K562 (cell line): ENCODE data around the gene ADORA2B. TPM values are rescaled to one million over a fixed set of nuclear protein-coding genes. Genes with fewer than 3 reads are reported as not detected.

Experiments used
- ATAC-seq: fragments of 200-7000 bp; cut with Tn5 transposase; 3 replicates; pipeline ENCODE4 v1.9.1; 2020; ENCODE audit warnings: moderate library complexity
- BruUV-seq: library from RNA; stranded (reverse); fragments of 400-500 nt; replicated peaks from 2 replicates; lab custom pipeline; 2021; lab: Mats Ljungman, UMichigan
- CTCF ChIA-PET: fragments of 300-600 bp; formaldehyde crosslinking; extraction: SDS; loops from one replicate; lab custom pipeline; 2021; ENCODE audit warnings: low intra/inter-chr PET ratio; lab: Yijun Ruan, JAX
- POLR2A ChIA-PET: fragments of 300-600, 350-650 bp; sonication (Branson Sonifier 250); formaldehyde crosslinking; extraction: SDS; loops from one replicate; lab custom pipeline; 2021; ENCODE audit warnings: antibody characterized with exemption, inconsistent platforms; lab: Yijun Ruan, JAX
- DNase-seq, 4 experiments: peaks; one replicate each; pipeline versions ENCODE4 v3.0.0 to v3.0.0-alpha.2; 2011 to 2018; ENCODE audit warnings: low spot score in 3 of 4, mixed read lengths in 3 of 4; ENCODE audit errors: extremely low read depth in 1 of 4
- FAIRE-seq: peaks from 2 replicates; lab custom pipeline; 2011; peaks lifted over from hg19 to GRCh38; lab: Jason Lieb, UNC
- H2AFZ ChIP-seq: 2 replicates; pipeline ENCODE4 v1.6.0; 2011; ENCODE audit warnings: low read depth, low read length, control low read depth, inconsistent platforms
- H3K27ac ChIP-seq: fragments of 200-600 bp; 3 replicates; pipeline ENCODE4 v1.8.0; 2011; ENCODE audit warnings: low read depth, mild to moderate bottlenecking, control low read depth, inconsistent platforms, low read length, moderate library complexity, mixed read lengths; ENCODE audit errors: extremely low read depth
- H3K27me3 ChIP-seq, 2 experiments: fragments of 300-600 bp in 1 of 2; 2 replicates in 1 of 2; 3 replicates in 1 of 2; pipeline versions ENCODE4 v1.6.0 to v1.8.0; 2011; ENCODE audit warnings: inconsistent platforms in 2 of 2, low read length in 2 of 2, mild to moderate bottlenecking in 1 of 2, mixed read lengths in 1 of 2, moderate library complexity in 1 of 2; ENCODE audit not compliant: control insufficient read depth in 2 of 2, insufficient read depth in 2 of 2
- H3K36me3 ChIP-seq: fragments of 300-600 bp; 3 replicates; pipeline ENCODE4 v1.8.0; 2011; ENCODE audit warnings: mild to moderate bottlenecking, low read length, inconsistent platforms; ENCODE audit not compliant: control insufficient read depth, insufficient read depth
- H3K4me1 ChIP-seq, 2 experiments: fragments of 200-600 bp in 1 of 2; replicated peaks in 1 of 2; 2 replicates in 1 of 2; 3 replicates in 1 of 2; pipeline versions ENCODE4 v1.5.1 to v1.8.0; 2011; ENCODE audit warnings: inconsistent platforms in 2 of 2, low read length in 2 of 2, mild to moderate bottlenecking in 1 of 2, mixed read lengths in 1 of 2, moderate library complexity in 1 of 2; ENCODE audit not compliant: control insufficient read depth in 2 of 2, insufficient read depth in 2 of 2
- H3K4me2 ChIP-seq: 2 replicates; pipeline ENCODE4 v1.6.1; 2011; ENCODE audit warnings: low read length, control low read depth, inconsistent platforms, mixed read lengths; ENCODE audit not compliant: insufficient read depth
- H3K4me3 ChIP-seq: fragments of 200-600 bp; sonication (generic), shearing (Covaris generic); 2 replicates; pipeline ENCODE4 v1.5.1; 2016; ENCODE audit warnings: control low read depth, inconsistent platforms
- H3K79me2 ChIP-seq: fragments of 200-600 bp; 3 replicates; pipeline ENCODE4 v1.8.0; 2011; ENCODE audit warnings: low read length, inconsistent platforms; ENCODE audit not compliant: control insufficient read depth, insufficient read depth
- H3K9ac ChIP-seq, 2 experiments: 2 replicates each; pipeline versions ENCODE4 v1.6.0 to v1.6.1; 2011; ENCODE audit warnings: low read depth in 2 of 2, low read length in 2 of 2, control low read depth in 1 of 2, inconsistent platforms in 1 of 2, mild to moderate bottlenecking in 1 of 2, mixed read lengths in 1 of 2; ENCODE audit not compliant: insufficient read depth in 1 of 2
- H3K9me1 ChIP-seq: one replicate; pipeline ENCODE4 v1.6.0; 2011; ENCODE audit warnings: inconsistent platforms, mild to moderate bottlenecking, low read length, moderate library complexity; ENCODE audit not compliant: control insufficient read depth, insufficient read depth
- H3K9me3 ChIP-seq: replicated peaks from 2 replicates; pipeline ENCODE4 v1.5.1; 2011; ENCODE audit warnings: low read depth, low read length, inconsistent platforms; ENCODE audit not compliant: control insufficient read depth, insufficient read depth
- H4K20me1 ChIP-seq: replicated peaks from 2 replicates; pipeline ENCODE4 v1.6.1; 2011; ENCODE audit warnings: low read length, inconsistent platforms, mixed read lengths; ENCODE audit not compliant: control insufficient read depth, insufficient read depth
- ARNT ChIP-seq, 2 experiments: fragments of 450-650 bp; IDR thresholded peaks; 2 replicates each; pipeline ENCODE4 v1.6.1; 2016; ENCODE audit warnings: mild to moderate bottlenecking in 1 of 2
- BRF1 ChIP-seq: IDR thresholded peaks from 3 replicates; pipeline ENCODE4 v1.6.1; 2011; ENCODE audit warnings: borderline replicate concordance, mild to moderate bottlenecking; ENCODE audit not compliant: insufficient read length; ENCODE audit errors: extremely low read depth
- EWSR1 ChIP-seq: fragments of 450-650 bp; IDR thresholded peaks from 2 replicates; pipeline ENCODE4 v1.6.1; 2018; ENCODE audit warnings: borderline replicate concordance, mild to moderate bottlenecking, low read depth, moderate library complexity; ENCODE audit not compliant: partially characterized antibody
- HDGF ChIP-seq: fragments of 450-650 bp; IDR thresholded peaks from 2 replicates; pipeline ENCODE4 v1.6.1; 2016
- NR2C2 ChIP-seq, 2 experiments: fragments of 200-800 bp in 1 of 2; sonication (Bioruptor generic) in 1 of 2; sonication (generic) in 1 of 2; formaldehyde crosslinking in 1 of 2; IDR thresholded peaks; 2 replicates each; pipeline versions ENCODE4 v1.6.1 to v1.8.0; 2016 to 2022; ENCODE audit warnings: mild to moderate bottlenecking in 1 of 2, missing compliant biosample characterization in 1 of 2, missing genetic modification characterization in 1 of 2, missing genetic modification reagents in 1 of 2
- NR2F6 ChIP-seq: fragments of 450-650 bp; formaldehyde crosslinking; IDR thresholded peaks from 2 replicates; pipeline ENCODE4 v1.4.0; 2020; ENCODE audit warnings: mild to moderate bottlenecking
- PTTG1 ChIP-seq: fragments of 450-650 bp; IDR thresholded peaks from 2 replicates; pipeline ENCODE4 v1.6.1; 2016; ENCODE audit warnings: low read depth, mild to moderate bottlenecking, missing genetic modification characterization, missing compliant biosample characterization
- SMC3 ChIP-seq: conservative IDR thresholded peaks from 2 replicates; pipeline ENCODE4 v1.6.1; 2011; ENCODE audit warnings: low read depth, low read length, improper control_type of control experiment; ENCODE audit not compliant: insufficient read depth
- TFAM ChIP-seq: fragments of 250-450 bp; sonication (Bioruptor Pico); conservative IDR thresholded peaks from 2 replicates; pipeline ENCODE4 v1.5.0; 2021; ENCODE audit warnings: mild to moderate bottlenecking, moderate library complexity
- TRIM24 ChIP-seq, 2 experiments: fragments of 450-650 bp; IDR thresholded peaks; 2 replicates each; pipeline ENCODE4 v1.6.1; 2016
- YBX1 ChIP-seq: fragments of 450-650 bp; IDR thresholded peaks from 2 replicates; pipeline ENCODE4 v1.7.1; 2016; ENCODE audit warnings: mild to moderate bottlenecking
- ZNF830 ChIP-seq: fragments of 250-450 bp; sonication (Bioruptor Pico); IDR thresholded peaks from 2 replicates; pipeline ENCODE4 v1.5.0; 2021; ENCODE audit warnings: mild to moderate bottlenecking
- WGBS: fragments of 100-300 bp; shearing (Covaris generic); methylation state at CpG from one replicate; pipeline ENCODE4 v1.1.6; 2016; ENCODE audit warnings: low coverage, mixed read lengths; ENCODE audit not compliant: insufficient coverage; ENCODE audit errors: missing lambda C conversion rate; 5-methylcytosine and 5-hydroxymethylcytosine counted together
- in situ Hi-C: fragments of 300-500 bp; cut with MboI; formaldehyde crosslinking; loops from 4 replicates; pipeline ENCODE4 v1.15.0; 2018; ENCODE audit warnings: inconsistent platforms, mixed read lengths
- intact Hi-C: fragments of 100-400 bp; cut with micrococcal nuclease; formaldehyde crosslinking; loops from 2 replicates; pipeline ENCODE4 v1.14.2; 2022
- polyA plus RNA-seq, 8 experiments: library from polyadenylated mRNA; depleted of rRNA in 4 of 8; stranded (reverse) in 5 of 8; unstranded in 3 of 8; fragments of >200 nt; fragmentation: Nextera tagmentation in 2 of 8; fragmentation: Illumina TruSeq in 1 of 8; extraction: Ambion mirVana in 2 of 8; extraction: Trizol in 1 of 8; gene quantifications; 2 replicates each; pipeline versions ENCODE4 v1.2.1 to v1.2.3, GENCODE V29; 2011 to 2014; ENCODE audit warnings: inconsistent platforms in 1 of 8, missing spikeins in 1 of 8
- total RNA-seq, 7 experiments: library from RNA; depleted of rRNA in 6 of 7; stranded (reverse); fragments of >200 nt in 6 of 7; fragmentation: Illumina TruSeq in 2 of 7; extraction: Trizol in 2 of 7; gene quantifications; 2 replicates each; pipeline versions ENCODE4 v1.2.1 to v1.2.3, GENCODE V29; 2011 to 2021; ENCODE audit warnings: low replicate concordance in 1 of 7

ADORA2B gene
- total and polyA plus RNA-seq, 9 of the 15 experiments (the other 6 are each of a cell fraction or from before 2014, with no cell fraction given), result 6.4 to 16.6 (median 10.5) TPM

DNA sequence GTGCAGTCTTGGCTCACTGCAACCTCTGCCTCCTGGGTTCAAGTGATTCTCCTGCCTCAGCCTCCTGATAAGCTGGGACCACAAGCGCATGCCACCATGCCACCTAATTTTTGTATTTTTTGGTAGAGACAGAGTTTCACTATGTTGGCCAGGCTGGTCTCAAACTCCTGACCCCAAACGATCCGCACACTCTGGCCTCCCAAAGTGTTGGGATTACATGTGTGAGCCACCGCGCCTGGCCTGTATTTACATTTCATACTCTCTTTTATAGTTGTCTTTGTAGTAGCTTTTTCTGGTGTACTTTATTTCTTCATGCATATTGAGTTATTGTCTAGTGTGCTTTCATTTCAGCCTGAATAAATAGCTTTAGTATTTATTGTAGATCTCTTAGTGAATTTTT is 10.1 kb upstream of the ADORA2B start:
- intact Hi-C loops, result no loop called here
- H3K4me1 ChIP-seq, result peaks cover 0 to 5% of the 10 kb centered on the region in 2 experiments; a peak in 1 of 5 replicates
- no peak for TF ChIP-seq BRF1
- no peak for TF ChIP-seq SMC3
- TF ChIP-seq TRIM24 (IDR thresholded peaks at IDR 0.05), result no peak
- TF ChIP-seq ZNF830 (CRISPR knock-in tag), result no peak
- TF ChIP-seq TFAM (CRISPR knock-in tag), result no peak
- no peak for TF ChIP-seq EWSR1
- no peak for TF ChIP-seq PTTG1 (tag)
- TF ChIP-seq YBX1, result no peak
- TF ChIP-seq NR2C2 (CRISPR knock-in tag; IDR thresholded peaks at IDR 0.05), result no peak
- no peak for TF ChIP-seq NR2C2 (tag; IDR thresholded peaks at IDR 0.05)
- TF ChIP-seq ARNT (IDR thresholded peaks at IDR 0.05), result no peak
- TF ChIP-seq NR2F6 (CRISPR knock-in tag), result no peak
- no peak for TF ChIP-seq HDGF
- TF ChIP-seq, all 486 proteins: peak for 0
- BruUV-seq, result no TSS peak
- no peaks in the 10 kb centered on the region for H3K9me1 ChIP-seq
- H3K9ac ChIP-seq, result no peak overlapping the region
- no peak overlapping the region for H3K27ac ChIP-seq
- H3K36me3 ChIP-seq, result no peaks in the 10 kb centered on the region
- no peaks in the 10 kb centered on the region for H4K20me1 ChIP-seq
- ChIA-PET POLR2A (interaction anchor here (1.8 kb wide), 1 partner anchor 10 kb away, joined by 10 read pairs; the partner anchor contains the start of gene ADORA2B), CTCF (no interaction called here)
- DNase-seq, result no peak
- H3K4me2 ChIP-seq, result no peak overlapping the region
- FAIRE-seq, result no peak
- no peaks in the 10 kb centered on the region for H3K27me3 ChIP-seq
- 76% methylated on average over 5 of the region's 5 CpGs for WGBS
- H3K4me3 ChIP-seq, result no peak overlapping the region
- no peaks in the 10 kb centered on the region for H3K79me2 ChIP-seq
- in situ Hi-C loops, result no loop called here
- no peaks in the 10 kb centered on the region for H3K9me3 ChIP-seq
- ATAC-seq, result no peak
- H2AFZ ChIP-seq, result no peak overlapping the region
